NOMO-1 treated with DMSO at 0.1 percent for 48 hours (cell line): ENCODE results near the gene CFAP61.

Source experiments
- DNase-seq: peaks from one replicate; lab custom pipeline; 2025; ENCODE audit not compliant: unreplicated experiment; lab: John Stamatoyannopoulos, UW

The CFAP61 gene

GRCh38 chr20:20150241-20150640 lies 97.9 kb downstream of the CFAP61 start:
- no peak for DNase-seq

GRCh38 chr20:20160520-20160919 lies 108.2 kb downstream of the CFAP61 start:
- no peak for DNase-seq

DNA sequence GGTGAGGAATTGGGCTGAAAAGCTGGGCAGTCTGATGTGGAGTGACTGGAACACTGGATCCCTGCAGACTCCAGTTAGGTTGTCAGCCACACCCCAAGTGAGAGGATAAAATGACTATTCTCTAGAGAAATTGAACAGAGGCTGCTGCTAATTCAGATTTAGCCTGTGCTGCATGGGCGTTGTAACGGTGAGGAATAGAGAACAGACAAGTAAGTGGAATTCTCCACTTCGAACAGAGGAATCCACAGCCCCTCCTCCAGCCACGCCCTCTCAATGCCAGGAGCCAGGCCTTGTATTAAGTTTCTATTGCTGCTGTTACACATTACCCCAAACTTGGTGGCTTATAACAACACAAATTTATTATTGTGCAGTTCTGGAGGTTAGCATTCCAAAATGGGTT lies 109.3 kb downstream of the CFAP61 start:
- no peak for DNase-seq

- DNase-seq, result no peak
These were observed 115.4 kb downstream of the CFAP61 start for GRCh38 chr20:20167698-20168097.

GRCh38 chr20:20173254-20173653 lies 120.9 kb downstream of the CFAP61 start:
- no peak for DNase-seq

DNA sequence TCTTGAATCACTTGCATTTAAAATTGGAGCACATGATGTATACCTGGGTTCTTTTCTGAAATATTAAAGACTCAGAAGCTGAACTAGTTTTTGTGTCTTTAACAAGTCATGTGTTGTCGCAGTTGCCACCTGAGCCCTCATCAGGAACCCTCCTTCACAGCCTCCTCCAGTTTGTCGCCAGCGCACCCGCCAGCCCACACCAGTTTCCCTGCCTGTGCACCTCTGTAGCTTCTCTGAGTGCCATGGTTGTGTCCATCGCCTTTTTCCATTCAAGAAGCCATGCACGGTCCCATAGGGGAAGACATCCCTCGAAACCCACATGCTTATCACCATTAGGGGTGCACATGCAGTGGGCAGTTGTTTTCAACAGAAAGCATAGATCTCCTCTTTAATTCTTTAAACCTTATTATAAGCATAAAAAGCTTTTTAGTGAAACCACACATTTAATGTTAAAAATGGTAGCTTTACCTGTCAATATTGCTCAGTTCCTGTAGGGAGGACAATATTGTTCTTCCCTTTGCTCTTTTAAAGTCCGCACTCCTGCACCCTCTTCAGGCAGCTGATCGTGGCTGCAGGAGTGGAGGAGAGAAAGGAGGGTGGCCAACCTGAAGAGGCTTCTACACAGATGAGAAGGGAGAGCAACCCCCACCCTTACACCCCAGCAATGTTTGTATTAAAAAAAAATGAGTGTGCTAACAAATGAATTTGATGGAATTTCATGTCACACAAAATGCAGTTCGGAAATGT lies 121.9 kb downstream of the CFAP61 start:
- no peak for DNase-seq

DNA sequence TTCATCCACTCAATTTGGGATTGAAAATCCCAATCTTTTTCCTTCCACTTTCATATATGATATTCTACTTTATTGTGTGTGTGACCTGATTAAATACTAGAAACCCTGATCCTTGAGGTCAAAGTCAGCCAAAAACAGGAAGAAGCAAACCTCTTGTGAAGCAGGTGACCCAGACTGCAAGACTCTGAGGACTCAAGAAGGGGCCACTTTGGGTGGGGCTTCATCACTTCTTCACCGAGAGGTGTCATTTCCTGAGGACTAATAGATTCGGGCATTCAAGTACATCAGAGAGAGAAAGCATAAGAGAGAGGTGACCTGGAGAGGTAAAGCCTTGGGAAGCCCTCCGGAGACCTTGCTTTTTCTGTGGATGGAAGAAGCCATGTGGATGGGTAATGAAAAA lies 129.0 kb downstream of the CFAP61 start:
- no peak for DNase-seq

DNA sequence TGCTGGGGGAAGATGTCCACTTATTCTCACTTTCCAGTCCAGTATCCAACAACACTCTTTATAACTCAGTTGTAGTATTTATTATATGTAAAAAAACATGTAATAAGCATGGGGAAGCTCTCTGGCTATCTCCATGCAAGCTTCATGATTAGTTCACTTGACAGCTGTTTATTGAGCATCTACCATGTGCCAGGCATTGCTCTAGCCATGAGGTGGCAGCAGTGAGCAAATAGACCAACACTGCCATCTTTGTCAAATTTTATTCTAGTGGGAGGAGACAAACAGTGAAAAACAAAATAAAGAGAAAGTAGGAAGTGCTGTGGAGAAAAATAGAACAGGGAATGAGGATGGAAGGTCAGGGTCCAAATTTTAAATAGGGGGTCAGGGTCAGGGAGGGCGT lies 131.8 kb downstream of the CFAP61 start:
- peak; percentile 52 for DNase-seq

- peak; percentile 8 for DNase-seq
These were observed 132.4 kb downstream of the CFAP61 start for GRCh38 chr20:20184706-20185105.

GRCh38 chr20:20188647-20189046 lies 136.3 kb downstream of the CFAP61 start:
- no peak for DNase-seq

DNA sequence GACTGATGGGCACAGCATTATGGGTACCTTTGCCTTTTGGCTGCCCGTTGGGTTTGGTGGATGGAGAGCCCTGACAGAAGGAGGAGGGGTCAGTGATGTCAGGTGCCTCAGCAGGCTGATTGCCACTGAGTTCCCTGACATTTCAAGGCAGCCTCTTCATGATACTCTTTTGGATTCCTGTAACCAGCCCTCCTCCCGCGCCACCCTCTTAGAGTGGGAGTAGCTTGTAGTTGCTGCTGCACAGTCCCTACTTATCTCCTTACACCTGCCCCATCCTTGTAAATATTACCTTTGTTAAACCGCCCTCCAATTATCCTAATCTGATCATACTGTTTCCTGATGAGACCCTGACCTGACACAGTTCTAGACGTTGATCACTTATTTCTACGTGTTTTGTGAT lies 140.0 kb downstream of the CFAP61 start:
- DNase-seq, result no peak

GRCh38 chr20:20195021-20195705 lies 142.8 kb downstream of the CFAP61 start:
- DNase-seq, result no peak

- no peak for DNase-seq
These were observed 144.3 kb downstream of the CFAP61 start for GRCh38 chr20:20196610-20197009.

- no peak for DNase-seq
These were observed 145.7 kb downstream of the CFAP61 start for GRCh38 chr20:20198011-20198410.

GRCh38 chr20:20199361-20200160 lies 147.2 kb downstream of the CFAP61 start:
- no peak for DNase-seq

DNA sequence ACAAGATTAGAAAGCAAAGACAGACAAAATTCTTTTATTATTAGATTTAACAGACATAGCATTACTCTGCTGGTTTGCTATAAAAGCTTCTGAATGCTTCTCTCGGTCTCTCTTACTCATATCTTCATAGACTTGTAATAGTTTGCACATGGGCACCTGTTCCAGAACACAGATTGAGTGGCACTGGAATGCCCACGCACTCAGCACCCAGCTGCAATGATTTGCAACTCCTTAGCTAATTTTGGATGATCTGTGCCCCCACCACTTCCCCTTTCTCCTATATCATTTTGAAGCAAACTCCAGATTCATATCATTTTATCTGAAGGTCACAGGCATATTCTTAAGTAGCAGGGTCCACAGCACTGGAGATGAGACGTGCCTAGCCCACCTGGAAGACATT lies 148.8 kb downstream of the CFAP61 start:
- peak; percentile 58 for DNase-seq

GRCh38 chr20:20201639-20202038 lies 149.3 kb downstream of the CFAP61 start:
- DNase-seq, result no peak

DNA sequence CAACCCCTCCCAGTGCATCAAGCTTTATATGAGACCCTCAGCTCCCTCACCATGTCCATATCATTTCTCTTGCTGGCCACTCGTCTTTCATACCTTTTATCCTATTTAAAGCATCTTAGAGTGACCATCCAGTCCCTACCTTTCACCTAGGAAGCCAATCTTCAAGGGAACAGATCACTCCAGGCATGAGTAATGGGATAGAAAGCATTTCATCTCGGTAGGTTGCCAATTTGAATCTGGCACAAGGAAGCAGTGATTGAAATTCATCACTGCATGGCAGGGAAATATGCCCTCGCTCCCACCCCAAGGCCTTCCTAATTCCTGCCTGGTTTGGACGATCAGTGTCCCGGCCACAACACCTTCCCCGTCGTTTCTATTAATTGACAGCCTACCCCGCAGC lies 150.4 kb downstream of the CFAP61 start:
- DNase-seq, result no peak

DNA sequence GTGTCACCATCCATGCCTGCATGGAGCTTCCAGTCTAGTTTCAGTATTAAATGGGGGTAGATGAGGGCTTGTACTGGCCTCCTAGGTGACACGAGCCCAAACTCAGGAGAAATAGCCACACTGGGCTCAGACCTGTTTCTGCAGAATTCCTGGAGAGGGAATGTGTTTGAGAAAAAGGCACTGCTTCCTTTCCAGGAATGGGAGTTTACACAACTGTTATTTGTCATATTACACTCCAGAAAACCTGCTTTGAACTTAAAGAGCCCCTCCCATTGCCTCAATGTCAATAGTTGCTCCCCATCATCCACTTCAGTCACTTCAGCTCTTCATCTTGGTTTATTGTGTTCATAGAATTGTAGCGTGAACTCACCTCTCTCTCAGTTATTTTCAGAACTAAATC lies 151.5 kb downstream of the CFAP61 start:
- DNase-seq, result no peak

- DNase-seq, result no peak
These were observed 151.9 kb downstream of the CFAP61 start for GRCh38 chr20:20204256-20204655.

- DNase-seq, result no peak
These were observed 153.0 kb downstream of the CFAP61 start for GRCh38 chr20:20205141-20205861.
